Fibroblast of villous mesenchyme (primary cell): ENCODE results near the gene RBM19. TPM values are rescaled to one million over a fixed set of nuclear protein-coding genes. Genes with fewer than 3 reads are reported as not detected.
"Not testable (repeated sequence)": the region's sequence is repeated elsewhere in the genome, so short reads cannot be mapped to it uniquely, and the experiment has no call there.

ENCODE experiments used
- DNase-seq: peaks from one replicate; pipeline ENCODE4 v3.0.0-alpha.2; 2010; ENCODE audit warnings: low read depth
- H3K4me3 ChIP-seq: 2 replicates; pipeline ENCODE4 v1.5.1; 2011; ENCODE audit warnings: low read depth, mild to moderate bottlenecking, low read length
- CTCF ChIP-seq: IDR thresholded peaks from 2 replicates; pipeline ENCODE4 v1.5.1; 2012; ENCODE audit warnings: low read depth, mild to moderate bottlenecking, low read length; ENCODE audit not compliant: insufficient read depth
- total RNA-seq: library from RNA; depleted of rRNA; stranded (reverse); fragments of >200 nt; gene quantifications from 2 replicates; pipeline ENCODE4 v1.2.3, GENCODE V29; 2012

RBM19 gene
- total RNA-seq, 1 donor: 26.8 TPM

GRCh38 chr12:113905829-113906228 is 60.3 kb downstream of the RBM19 start:
- TF ChIP-seq CTCF: no peak
- no peak overlapping the region for H3K4me3 ChIP-seq
- no peak for DNase-seq

GRCh38 chr12:113903381-113903863 is 62.7 kb downstream of the RBM19 start:
- no peak for TF ChIP-seq CTCF
- DNase-seq: peak; percentile 68

GRCh38 chr12:113901319-113901718 is 64.8 kb downstream of the RBM19 start:
- not testable (repeated sequence) for DNase-seq, H3K4me3 ChIP-seq

More at GRCh38 chr12:113903381-113903863, 62.7 kb downstream of the RBM19 start:
- H3K4me3 ChIP-seq: no peak overlapping the region

GRCh38 chr12:113900716-113901115 is 65.4 kb downstream of the RBM19 start:
- peak; percentile 1 for DNase-seq
- no peak for TF ChIP-seq CTCF
- no peak overlapping the region for H3K4me3 ChIP-seq

- TF ChIP-seq CTCF: no peak
- no peak for DNase-seq
- no peak overlapping the region for H3K4me3 ChIP-seq
Observed at GRCh38 chr12:113899561-113900471, 66.3 kb downstream of the RBM19 start.

GRCh38 chr12:113899042-113899560 is 67.0 kb downstream of the RBM19 start:
- DNase-seq: no peak
- no peak overlapping the region for H3K4me3 ChIP-seq
- no peak for TF ChIP-seq CTCF

GRCh38 chr12:113898466-113898865 is 67.7 kb downstream of the RBM19 start:
- no peak for DNase-seq
- no peak for TF ChIP-seq CTCF
- H3K4me3 ChIP-seq: no peak overlapping the region
